ENCODE measurements around the gene HSD11B2.

GRCh38 chr16:67409631-67410030 is 21.3 kb upstream of the HSD11B2 start:
- no peak for TF ChIP-seq CTCF (IDR thresholded peaks at IDR 0.05; ENCODE audit: low read depth, low read length, missing input control)
- TF ChIP-seq GABPA (IDR thresholded peaks at IDR 0.05 in 1 of 2, conservative IDR thresholded peaks at IDR 0.05 in 1 of 2): no peak
- TF ChIP-seq JUND (IDR thresholded peaks at IDR 0.05): no peak
- TF ChIP-seq RAD21 (IDR thresholded peaks at IDR 0.05): no peak
- no peak for TF ChIP-seq TAF1 (conservative IDR thresholded peaks at IDR 0.05)
- no peak for TF ChIP-seq RXRA (IDR thresholded peaks at IDR 0.05)
- TF ChIP-seq MAX (IDR thresholded peaks at IDR 0.05): no peak
- no peak for TF ChIP-seq SP1 (IDR thresholded peaks at IDR 0.05)
- no peak for TF ChIP-seq REST (IDR thresholded peaks at IDR 0.05)
